Peyer's patch (tissue), 4 donors: ENCODE results near the gene PFN3. TPM values are rescaled to one million over a fixed set of nuclear protein-coding genes. Genes with fewer than 3 reads are reported as not detected.

Source experiments
- DNase-seq, 3 donors: peaks; one replicate each; pipeline ENCODE4 v3.0.0-alpha.2; 2017 to 2019
- H3K27ac ChIP-seq, 4 donors: fragments of 200-600 bp; sonication (generic); one replicate each; pipeline ENCODE4 v1.5.1; 2016 to 2019
- H3K27me3 ChIP-seq, 2 donors: fragments of 200-600 bp; sonication (generic); one replicate each; pipeline ENCODE4 v1.5.1; 2019
- H3K36me3 ChIP-seq, 3 donors: fragments of 200-600 bp; sonication (generic); one replicate each; pipeline ENCODE4 v1.5.1; 2016 to 2019
- H3K4me1 ChIP-seq, 4 donors: fragments of 200-600 bp; sonication (generic); one replicate each; pipeline ENCODE4 v1.5.1; 2016 to 2019
- H3K4me3 ChIP-seq, 4 donors: fragments of 200-600 bp; sonication (generic); 1 replicate in 3 of 4; 2 replicates in 1 of 4; pipeline ENCODE4 v1.5.1; 2016 to 2019; ENCODE audit warnings: mild to moderate bottlenecking in 1 of 4
- H3K9me3 ChIP-seq, 4 donors: fragments of 200-600 bp; sonication (generic); one replicate each; pipeline ENCODE4 v1.5.1; 2016 to 2019; ENCODE audit warnings: mild to moderate bottlenecking in 1 of 4
- CTCF ChIP-seq, 6 experiments: fragments of 450-650 bp in 4 of 6; fragments of 200-600 bp in 2 of 6; sonication (generic) in 1 of 6; IDR thresholded peaks; one replicate each; pipeline ENCODE4 v1.5.1; 2017 to 2019; ENCODE audit warnings: antibody characterized with exemption in 6 of 6, mild to moderate bottlenecking in 3 of 6, moderate library complexity in 1 of 6
- POLR2A ChIP-seq, 2 donors: fragments of 450-650 bp; IDR thresholded peaks; one replicate each; pipeline ENCODE4 v1.5.1; 2017; ENCODE audit warnings: antibody characterized with exemption in 2 of 2, mild to moderate bottlenecking in 2 of 2, moderate library complexity in 2 of 2
- total RNA-seq, 4 donors: library from RNA; depleted of rRNA; stranded (reverse); fragments of >200 nt; gene quantifications; one replicate each; pipeline ENCODE4 v1.1.0, GENCODE V29; 2016

Gene PFN3
- total RNA-seq, 4 donors from 2014 or later: not detected

GRCh38 chr5:177431317-177432142 is 31.1 kb upstream of the PFN3 start:
- no peak for TF ChIP-seq POLR2A (IDR thresholded peaks at IDR 0.05)
- no peak for TF ChIP-seq CTCF (IDR thresholded peaks at IDR 0.05)
- Histone ChIP-seq H3K9me3 (no peaks in the 10 kb centered on the region), H3K36me3 (peaks cover 0 to 63% (median 0%) of the 10 kb centered on the region in 3 donors), H3K4me1 (peaks cover 0 to 63% (median 40%) of the 10 kb centered on the region in 4 donors), H3K27me3 (no peaks in the 10 kb centered on the region), H3K4me3 (peak overlapping the region in 1 of 4 donors; percentile 18), H3K27ac (peak overlapping the region; percentile 40 to 94 (median 68))
- DNase-seq: peak; percentile 60 to 94 (median 90)

GRCh38 chr5:177430972-177431316 is 30.5 kb upstream of the PFN3 start:
- no peaks in the 10 kb centered on the region for H3K27me3 ChIP-seq
- H3K4me1 ChIP-seq: peaks cover 0 to 63% (median 40%) of the 10 kb centered on the region in 4 donors
- H3K36me3 ChIP-seq: peaks cover 0 to 57% (median 0%) of the 10 kb centered on the region in 3 donors
- H3K4me3 ChIP-seq: peak overlapping the region in 1 of 4 donors; percentile 18
- DNase-seq: peak in 1 of 3 donors; percentile 49
- no peaks in the 10 kb centered on the region for H3K9me3 ChIP-seq
- peak overlapping the region; percentile 40 to 94 (median 68) for H3K27ac ChIP-seq
- TF ChIP-seq POLR2A (IDR thresholded peaks at IDR 0.05) (no peak), CTCF (IDR thresholded peaks at IDR 0.05) (no peak)

GRCh38 chr5:177430140-177430951 is 29.9 kb upstream of the PFN3 start:
- H3K4me3 ChIP-seq: peak overlapping the region in 1 of 4 donors; percentile 74
- TF ChIP-seq CTCF (IDR thresholded peaks at IDR 0.05) (no peak), POLR2A (IDR thresholded peaks at IDR 0.05) (no peak)
- peaks cover 0 to 51% (median 0%) of the 10 kb centered on the region in 3 donors for H3K36me3 ChIP-seq
- H3K4me1 ChIP-seq: peaks cover 0 to 67% (median 43%) of the 10 kb centered on the region in 4 donors
- peak in 2 of 3 donors; percentile 43 to 69 for DNase-seq
- H3K27ac ChIP-seq: peak overlapping the region; percentile 8 to 94 (median 68)
- H3K9me3 ChIP-seq: no peaks in the 10 kb centered on the region
- no peaks in the 10 kb centered on the region for H3K27me3 ChIP-seq

- H3K4me3 ChIP-seq: peak overlapping the region in 3 of 4 donors; percentile 9 to 92 (median 74)
Observed at GRCh38 chr5:177429248-177430040, 29.0 kb upstream of the PFN3 start.

More at GRCh38 chr5:177429248-177430040, 29.0 kb upstream of the PFN3 start:
- no peak for TF ChIP-seq CTCF (IDR thresholded peaks at IDR 0.05)
- no peak for TF ChIP-seq POLR2A (IDR thresholded peaks at IDR 0.05)
- peaks cover 0 to 69% (median 46%) of the 10 kb centered on the region in 4 donors for H3K4me1 ChIP-seq
- peak; percentile 55 to 93 (median 91) for DNase-seq
- peaks cover 0 to 42% (median 0%) of the 10 kb centered on the region in 3 donors for H3K36me3 ChIP-seq
- H3K9me3 ChIP-seq: no peaks in the 10 kb centered on the region
- peak overlapping the region; percentile 50 to 98 (median 94) for H3K27ac ChIP-seq
- H3K27me3 ChIP-seq: no peaks in the 10 kb centered on the region
